ENCODE results near the gene GMPR2. TPM values are rescaled to one million over a fixed set of nuclear protein-coding genes. Genes with fewer than 3 reads are reported as not detected.

The GMPR2 gene
- polyA plus RNA-seq, 4 donors, result 102 to 121 (median 118) TPM

GRCh38 chr14:24281636-24282035, 48.9 kb downstream of the GMPR2 start:
- DNase-seq (ENCODE audit: low read depth in 4 of 4, low spot score in 3 of 4), result no peak

- DNase-seq (ENCODE audit: low read depth in 4 of 4, low spot score in 3 of 4), result no peak
Observed at GRCh38 chr14:24282736-24283135, 50.0 kb downstream of the GMPR2 start.

DNA sequence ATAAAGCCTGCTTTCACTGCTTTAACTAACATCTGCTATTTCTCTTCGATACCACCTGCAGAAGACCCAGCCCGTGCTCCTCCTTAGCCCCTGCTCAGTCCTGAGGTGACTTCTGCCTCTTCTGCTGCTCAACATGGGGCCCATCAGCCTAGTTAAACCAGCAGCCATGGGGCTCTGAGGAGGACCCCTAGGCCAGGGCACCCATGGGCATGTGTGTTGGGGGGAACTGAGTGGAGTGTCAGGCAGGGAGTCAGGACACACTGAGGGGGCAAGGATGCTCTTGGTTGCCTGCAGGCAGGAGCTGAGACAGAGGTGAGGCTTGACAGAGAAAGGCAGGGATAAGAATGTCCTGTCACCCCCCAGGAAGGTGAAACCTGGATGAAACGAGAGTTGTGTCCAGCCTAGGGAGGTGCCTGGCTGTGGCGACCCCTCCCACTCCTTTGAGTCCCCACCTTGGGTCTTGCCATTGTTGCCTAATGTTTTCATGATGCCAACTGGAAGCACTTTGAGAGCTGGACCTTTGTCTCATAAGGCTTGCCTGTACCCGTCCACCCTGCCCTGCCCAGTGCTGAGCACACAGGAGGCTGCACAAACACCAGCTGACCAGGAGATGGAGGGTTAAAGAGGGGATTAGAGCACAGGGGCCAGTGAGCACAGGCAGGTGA, 51.2 kb downstream of the GMPR2 start:
- DNase-seq (ENCODE audit: low read depth in 4 of 4, low spot score in 3 of 4), result no peak

GRCh38 chr14:24284501-24285035, 51.8 kb downstream of the GMPR2 start:
- no peak for DNase-seq (ENCODE audit: low read depth in 4 of 4, low spot score in 3 of 4)

DNA sequence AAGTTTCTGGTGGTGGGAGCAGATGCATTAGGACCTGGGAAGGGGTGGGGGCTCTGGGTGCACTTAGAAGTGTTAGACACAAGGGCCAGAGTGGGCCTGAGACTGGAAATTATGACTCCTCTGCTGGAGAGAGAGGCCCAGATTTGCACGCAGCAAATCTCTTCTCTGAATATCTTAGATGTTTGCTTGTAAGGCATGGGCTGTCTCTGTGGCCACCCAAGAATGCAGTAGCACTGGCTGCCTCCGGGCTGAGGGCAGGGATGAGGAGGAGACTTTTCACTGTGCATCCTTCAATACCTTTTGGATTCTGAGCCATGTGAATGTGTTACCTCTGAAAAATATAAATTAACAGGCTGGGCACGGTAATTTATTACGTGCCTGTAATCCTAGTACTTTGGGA, 52.6 kb downstream of the GMPR2 start:
- DNase-seq (ENCODE audit: low read depth in 4 of 4, low spot score in 3 of 4), result no peak

- DNase-seq (ENCODE audit: low read depth in 4 of 4, low spot score in 3 of 4), result no peak
Observed at GRCh38 chr14:24286996-24287395, 54.3 kb downstream of the GMPR2 start.

Other genes starting within 250 kb of the GMPR2 start
- 10 to 100 TPM; 28.8 to 49.0 (median 41.4) TPM for gene DHRS4L2, start 244.0 kb upstream of the GMPR2 start, polyA plus RNA-seq (ENCODE audit: insufficient read length in 4 of 4)
- 1 to 10 TPM; 1.9 to 2.3 (median 2.3) TPM for gene CARMIL3, start 180.9 kb upstream of the GMPR2 start, polyA plus RNA-seq (ENCODE audit: insufficient read length in 4 of 4)
- under 1 TPM in 1 of 4 donors, not detected in 3; 0.03 TPM for gene CPNE6, start 161.4 kb upstream of the GMPR2 start, polyA plus RNA-seq (ENCODE audit: insufficient read length in 4 of 4)
- gene PCK2, start 138.6 kb upstream of the GMPR2 start, polyA plus RNA-seq (ENCODE audit: insufficient read length in 4 of 4), result 10 to 100 TPM; 25.4 to 39.1 (median 30.4) TPM
- gene DCAF11, start 118.2 kb upstream of the GMPR2 start, polyA plus RNA-seq (ENCODE audit: insufficient read length in 4 of 4), result 10 to 100 TPM; 79.8 to 83.5 (median 81.4) TPM
- 1 to 10 TPM; 2.5 to 3.7 (median 2.8) TPM for gene NRL, start 118.0 kb upstream of the GMPR2 start, polyA plus RNA-seq (ENCODE audit: insufficient read length in 4 of 4)
- gene FITM1, start 102.3 kb upstream of the GMPR2 start, polyA plus RNA-seq (ENCODE audit: insufficient read length in 4 of 4), result 1 to 10 TPM in 2 of 4 donors, under 1 TPM in 2; 0.87 to 1.2 (median 0.97) TPM
- 100 to 1,000 TPM; 198 to 214 (median 206) TPM for gene PSME1, start 96.7 kb upstream of the GMPR2 start, polyA plus RNA-seq (ENCODE audit: insufficient read length in 4 of 4)
- 10 to 100 TPM; 14.5 to 24.2 (median 18.9) TPM for gene EMC9, start 91.3 kb upstream of the GMPR2 start, polyA plus RNA-seq (ENCODE audit: insufficient read length in 4 of 4)
- gene PSME2, start 86.3 kb upstream of the GMPR2 start, polyA plus RNA-seq (ENCODE audit: insufficient read length in 4 of 4), result 100 to 1,000 TPM; 156 to 183 (median 168) TPM
- gene RNF31, start 85.4 kb upstream of the GMPR2 start, polyA plus RNA-seq (ENCODE audit: insufficient read length in 4 of 4), result 10 to 100 TPM; 49.2 to 54.2 (median 49.4) TPM
- 10 to 100 TPM; 45.4 to 65.2 (median 60.4) TPM for gene IRF9, start 71.7 kb upstream of the GMPR2 start, polyA plus RNA-seq (ENCODE audit: insufficient read length in 4 of 4)
- 10 to 100 TPM; 60.0 to 70.1 (median 64.3) TPM for gene REC8, start 60.8 kb upstream of the GMPR2 start, polyA plus RNA-seq (ENCODE audit: insufficient read length in 4 of 4)
- gene IPO4, start 44.1 kb upstream of the GMPR2 start, polyA plus RNA-seq (ENCODE audit: insufficient read length in 4 of 4), result 10 to 100 TPM; 33.2 to 41.3 (median 34.0) TPM
- 10 to 100 TPM; 37.8 to 48.9 (median 41.3) TPM for gene TM9SF1, start 37.5 kb upstream of the GMPR2 start, polyA plus RNA-seq (ENCODE audit: insufficient read length in 4 of 4)
- 1 to 10 TPM; 3.7 to 4.8 (median 4.3) TPM for gene TSSK4, start 27.2 kb upstream of the GMPR2 start, polyA plus RNA-seq (ENCODE audit: insufficient read length in 4 of 4)
- gene CHMP4A, start 19.4 kb upstream of the GMPR2 start, polyA plus RNA-seq (ENCODE audit: insufficient read length in 4 of 4), result 10 to 100 TPM; 43.5 to 50.7 (median 49.8) TPM
- 10 to 100 TPM; 14.8 to 19.3 (median 16.2) TPM for gene MDP1, start 16.9 kb upstream of the GMPR2 start, polyA plus RNA-seq (ENCODE audit: insufficient read length in 4 of 4)
- 100 to 1,000 TPM; 222 to 245 (median 238) TPM for gene NEDD8, start 562 bp upstream of the GMPR2 start, polyA plus RNA-seq (ENCODE audit: insufficient read length in 4 of 4)
- 10 to 100 TPM; 55.5 to 70.6 (median 58.7) TPM for gene TINF2, start 9.7 kb downstream of the GMPR2 start, polyA plus RNA-seq (ENCODE audit: insufficient read length in 4 of 4)
- 1 to 10 TPM; 1.4 to 2.3 (median 2.1) TPM for gene TGM1, start 30.2 kb downstream of the GMPR2 start, polyA plus RNA-seq (ENCODE audit: insufficient read length in 4 of 4)
- 10 to 100 TPM; 19.7 to 24.1 (median 20.8) TPM for gene RABGGTA, start 38.7 kb downstream of the GMPR2 start, polyA plus RNA-seq (ENCODE audit: insufficient read length in 4 of 4)
- 10 to 100 TPM; 44.6 to 56.9 (median 46.2) TPM for gene DHRS1, start 66.9 kb downstream of the GMPR2 start, polyA plus RNA-seq (ENCODE audit: insufficient read length in 4 of 4)
- 10 to 100 TPM; 26.7 to 27.7 (median 27.0) TPM for gene NOP9, start 66.9 kb downstream of the GMPR2 start, polyA plus RNA-seq (ENCODE audit: insufficient read length in 4 of 4)
- 10 to 100 TPM; 21.8 to 27.6 (median 24.6) TPM for gene CIDEB, start 75.0 kb downstream of the GMPR2 start, polyA plus RNA-seq (ENCODE audit: insufficient read length in 4 of 4)
- gene LTB4R2, start 77.2 kb downstream of the GMPR2 start, polyA plus RNA-seq (ENCODE audit: insufficient read length in 4 of 4), result 1 to 10 TPM; 1.8 to 2.5 (median 2.0) TPM
- 1 to 10 TPM; 2.6 to 4.7 (median 3.8) TPM for gene LTB4R, start 78.6 kb downstream of the GMPR2 start, polyA plus RNA-seq (ENCODE audit: insufficient read length in 4 of 4)
- gene ADCY4, start 102.1 kb downstream of the GMPR2 start, polyA plus RNA-seq (ENCODE audit: insufficient read length in 4 of 4), result 10 to 100 TPM; 15.6 to 24.9 (median 20.4) TPM
- 1 to 10 TPM; 2.7 to 4.1 (median 3.2) TPM for gene RIPK3, start 107.1 kb downstream of the GMPR2 start, polyA plus RNA-seq (ENCODE audit: insufficient read length in 4 of 4)
- 10 to 100 TPM; 60.9 to 74.3 (median 64.2) TPM for gene NFATC4, start 135.3 kb downstream of the GMPR2 start, polyA plus RNA-seq (ENCODE audit: insufficient read length in 4 of 4)
- gene NYNRIN, start 166.1 kb downstream of the GMPR2 start, polyA plus RNA-seq (ENCODE audit: insufficient read length in 4 of 4), result 10 to 100 TPM; 45.3 to 48.0 (median 47.7) TPM
- 1 to 10 TPM; 2.5 to 3.5 (median 3.2) TPM for gene CBLN3, start 196.7 kb downstream of the GMPR2 start, polyA plus RNA-seq (ENCODE audit: insufficient read length in 4 of 4)
- gene KHNYN, start 197.0 kb downstream of the GMPR2 start, polyA plus RNA-seq (ENCODE audit: insufficient read length in 4 of 4), result 10 to 100 TPM; 40.7 to 45.5 (median 44.3) TPM
- 10 to 100 TPM; 57.0 to 84.9 (median 63.0) TPM for gene SDR39U1, start 209.8 kb downstream of the GMPR2 start, polyA plus RNA-seq (ENCODE audit: insufficient read length in 4 of 4)